HUES48 (cell line): ENCODE measurements around the gene ANKRD11.

Experiments used
- H3K27ac ChIP-seq: one replicate; pipeline ENCODE4 v1.7.0; 2013; ENCODE audit warnings: low read depth, low read length, inconsistent platforms
- H3K27me3 ChIP-seq: 2 replicates; pipeline ENCODE4 v1.6.1; 2013; ENCODE audit warnings: mild to moderate bottlenecking, low read length; ENCODE audit not compliant: control insufficient read depth, insufficient read depth
- H3K36me3 ChIP-seq: 2 replicates; pipeline ENCODE4 v1.6.1; 2013; ENCODE audit warnings: low read length; ENCODE audit not compliant: control insufficient read depth, insufficient read depth
- H3K4me1 ChIP-seq: 2 replicates; pipeline ENCODE4 v1.6.1; 2013; ENCODE audit warnings: mild to moderate bottlenecking, low read length; ENCODE audit not compliant: control insufficient read depth, insufficient read depth
- H3K4me3 ChIP-seq: 2 replicates; pipeline ENCODE4 v1.5.1; 2013; ENCODE audit warnings: mild to moderate bottlenecking, low read depth, low read length
- H3K9ac ChIP-seq: 2 replicates; pipeline ENCODE4 v1.6.1; 2013; ENCODE audit warnings: mild to moderate bottlenecking, low read depth, low read length, moderate library complexity
- H3K9me3 ChIP-seq: 2 replicates; pipeline ENCODE4 v1.6.1; 2013; ENCODE audit warnings: low read length; ENCODE audit not compliant: control insufficient read depth, insufficient read depth

The ANKRD11 gene

DNA sequence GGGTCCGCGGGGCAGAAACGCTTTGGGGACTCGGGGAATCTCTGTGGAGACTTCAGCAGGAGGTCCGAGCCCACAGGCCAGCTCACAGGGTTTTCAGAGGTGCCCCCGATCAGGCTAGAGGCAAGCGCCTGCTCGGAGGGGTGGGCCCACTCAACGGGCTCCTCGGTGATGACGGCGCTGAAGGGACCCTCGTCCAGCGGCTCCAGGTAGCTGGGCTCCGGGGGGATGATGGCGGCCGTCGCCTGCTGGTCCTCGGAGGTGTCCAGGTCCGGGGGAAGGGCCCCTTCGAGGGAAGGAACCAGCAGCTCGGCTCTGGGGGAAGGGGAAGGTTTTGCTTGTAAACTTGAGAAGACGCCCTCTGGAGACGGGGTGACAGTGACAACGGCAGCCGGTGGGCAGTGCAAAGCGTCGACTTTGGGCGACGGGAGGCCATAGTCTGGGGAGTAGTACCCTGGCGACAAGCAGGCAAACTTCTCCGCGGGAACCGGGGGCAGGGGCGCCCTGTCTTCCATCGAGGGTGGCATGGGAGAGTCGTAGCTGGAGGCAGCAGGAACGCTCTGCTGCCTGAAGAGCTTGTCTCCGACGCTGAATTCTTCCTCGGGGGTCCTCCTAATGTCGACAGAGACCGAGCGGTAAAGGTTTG lies 209.7 kb downstream of the ANKRD11 start:
- no peaks in the 10 kb centered on the region for H3K4me1 ChIP-seq
- no peak overlapping the region for H3K4me3 ChIP-seq
- H3K9me3 ChIP-seq, result no peaks in the 10 kb centered on the region
- no peak overlapping the region for H3K27ac ChIP-seq
- no peak overlapping the region for H3K9ac ChIP-seq
- no peaks in the 10 kb centered on the region for H3K27me3 ChIP-seq
- H3K36me3 ChIP-seq, result peaks cover 87% of the 10 kb centered on the region

DNA sequence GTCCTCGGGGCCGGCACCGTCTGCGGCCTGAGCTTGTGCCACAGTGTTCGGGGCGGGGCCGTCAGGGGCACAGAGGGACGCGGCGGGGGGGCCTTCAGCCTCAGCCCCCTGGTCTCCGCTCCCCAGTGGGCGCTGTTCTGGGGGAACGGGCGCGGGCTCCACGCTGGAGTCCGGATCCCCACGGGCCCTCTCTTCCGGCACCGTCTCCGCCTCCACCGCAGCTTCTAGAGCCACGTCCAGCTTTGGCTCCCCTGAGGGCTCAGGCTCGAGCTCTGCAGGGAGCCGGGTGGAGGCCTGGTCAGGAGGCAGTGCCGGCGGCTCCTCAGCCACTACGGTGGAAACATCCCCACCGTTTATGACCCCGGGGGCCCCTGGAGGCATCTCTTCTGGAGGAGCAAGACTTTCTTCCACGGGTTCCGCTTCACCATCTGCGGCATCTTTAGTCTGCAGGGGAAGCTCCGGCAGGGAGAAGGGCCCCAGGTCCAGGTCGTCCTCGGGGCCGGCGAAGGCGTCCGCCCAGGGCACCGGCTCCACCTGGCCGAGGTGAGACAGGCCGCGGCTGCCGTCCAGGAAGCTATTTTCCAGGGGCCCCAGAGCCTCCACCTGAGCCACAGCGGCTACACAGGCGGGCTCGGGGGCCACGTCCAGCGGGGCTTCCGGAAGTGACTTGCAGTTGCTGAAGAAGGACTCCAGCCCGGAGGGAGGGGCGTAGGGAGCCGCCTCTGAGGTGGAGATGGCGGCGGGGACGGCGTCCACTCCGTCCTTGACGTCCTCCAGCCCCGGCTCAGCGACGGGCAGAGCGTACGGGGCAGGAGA lies 210.5 kb downstream of the ANKRD11 start:
- H3K4me3 ChIP-seq, result no peak overlapping the region
- H3K4me1 ChIP-seq, result no peaks in the 10 kb centered on the region
- H3K27me3 ChIP-seq, result no peaks in the 10 kb centered on the region
- no peak overlapping the region for H3K27ac ChIP-seq
- H3K9ac ChIP-seq, result no peak overlapping the region
- H3K9me3 ChIP-seq, result no peaks in the 10 kb centered on the region
- peaks cover 87% of the 10 kb centered on the region for H3K36me3 ChIP-seq

DNA sequence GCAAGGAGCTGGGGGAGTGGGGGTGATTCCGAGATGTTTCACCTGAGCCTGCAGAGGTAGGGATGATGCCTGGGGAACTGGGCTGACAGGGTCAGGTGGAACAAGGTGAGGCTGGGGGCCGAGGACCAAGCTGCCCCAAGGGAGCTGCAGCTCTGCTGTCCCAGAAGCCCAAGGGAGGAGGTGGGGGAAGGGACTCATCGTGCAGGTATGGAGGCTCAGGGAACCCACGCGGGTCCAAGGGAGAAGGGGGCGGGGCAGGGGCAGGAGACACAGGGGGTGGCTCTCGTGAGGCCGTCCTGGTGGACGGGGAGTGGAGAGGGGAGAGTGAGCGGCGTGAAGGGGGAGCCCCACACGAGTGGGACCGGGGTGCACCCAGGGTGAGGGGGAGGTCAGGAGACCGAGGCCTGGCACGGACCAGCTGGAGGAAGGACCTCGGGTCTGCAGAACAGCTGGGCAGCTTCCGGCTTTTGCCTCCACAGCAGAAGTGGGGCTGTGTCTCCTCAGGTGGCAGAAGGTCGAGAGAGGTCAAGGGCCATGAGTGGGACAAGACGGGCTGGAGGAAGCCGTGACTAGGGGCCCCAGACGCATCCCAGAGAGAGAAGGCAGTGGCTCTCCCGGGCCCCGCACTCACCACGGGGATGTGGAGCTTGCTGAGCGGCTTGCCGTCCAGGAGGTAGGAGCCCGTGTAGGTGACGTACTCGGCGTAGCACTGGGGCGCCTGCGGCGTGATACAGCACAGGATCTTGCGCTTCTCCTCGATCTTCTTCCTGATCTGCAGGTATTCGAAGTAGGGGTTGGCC lies 211.7 kb downstream of the ANKRD11 start:
- Histone ChIP-seq H3K4me1 (no peaks in the 10 kb centered on the region), H3K27ac (no peak overlapping the region), H3K4me3 (no peak overlapping the region), H3K9me3 (no peaks in the 10 kb centered on the region), H3K27me3 (no peaks in the 10 kb centered on the region), H3K36me3 (peaks cover 87% of the 10 kb centered on the region), H3K9ac (no peak overlapping the region)

DNA sequence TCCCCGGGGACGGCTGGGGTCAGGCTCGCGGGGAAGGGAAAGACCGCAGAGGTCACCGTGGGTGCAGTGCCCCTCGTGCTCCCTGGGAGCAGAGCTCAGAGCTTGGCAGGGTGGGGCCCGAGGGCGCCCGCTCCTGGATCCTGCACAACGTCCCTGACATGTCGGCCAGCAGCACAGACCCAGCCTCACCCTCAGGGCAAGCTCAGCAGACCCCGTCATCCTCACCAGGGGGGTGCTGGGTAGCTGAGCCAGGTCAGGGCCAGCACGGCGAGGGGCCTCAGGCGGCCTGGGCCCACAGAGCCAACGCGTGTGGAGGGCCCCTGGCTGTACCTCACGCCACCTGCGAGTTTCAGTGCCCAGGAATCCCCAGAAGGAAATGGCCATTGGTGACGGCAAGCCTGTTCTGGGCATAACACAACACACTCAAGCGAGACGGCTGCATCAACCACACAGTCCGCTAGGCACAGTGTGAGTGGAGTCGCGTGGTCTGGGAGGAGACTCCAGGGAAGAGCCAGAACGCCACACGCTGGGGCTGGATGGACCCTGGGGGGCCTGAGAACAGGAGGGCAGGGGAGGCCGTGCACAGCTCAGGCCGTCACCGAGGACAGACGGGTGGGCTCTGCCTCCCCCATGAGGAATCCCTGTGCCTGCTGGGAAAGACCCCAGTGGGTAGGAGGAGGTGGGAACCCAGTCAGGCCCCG lies 212.6 kb downstream of the ANKRD11 start:
- Histone ChIP-seq H3K4me1 (no peaks in the 10 kb centered on the region), H3K27ac (no peak overlapping the region), H3K9ac (no peak overlapping the region), H3K4me3 (no peak overlapping the region), H3K27me3 (no peaks in the 10 kb centered on the region), H3K36me3 (peaks cover 89% of the 10 kb centered on the region), H3K9me3 (no peaks in the 10 kb centered on the region)

DNA sequence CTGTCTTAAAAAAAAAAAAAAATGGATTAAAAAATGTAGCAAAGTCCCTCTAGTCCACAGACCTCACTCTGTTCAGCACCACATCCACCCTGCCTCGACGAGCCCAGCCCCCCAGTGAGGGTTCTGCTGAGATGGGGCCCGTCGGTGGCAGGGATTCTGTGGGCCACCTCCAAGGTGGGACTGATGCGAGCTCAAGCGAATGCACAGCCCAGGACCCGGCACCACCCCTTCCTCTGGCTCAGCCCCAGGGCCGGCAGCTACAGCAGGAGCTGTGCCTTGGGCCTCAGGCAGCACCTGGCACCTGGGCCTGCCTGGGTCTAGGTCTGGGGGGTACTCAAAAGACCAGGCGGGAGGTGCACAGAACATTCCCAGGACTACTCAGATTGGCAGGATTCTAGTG lies 213.3 kb downstream of the ANKRD11 start:
- Histone ChIP-seq H3K27ac (no peak overlapping the region), H3K9ac (no peak overlapping the region), H3K36me3 (peaks cover 86% of the 10 kb centered on the region), H3K4me1 (no peaks in the 10 kb centered on the region), H3K9me3 (no peaks in the 10 kb centered on the region), H3K4me3 (no peak overlapping the region), H3K27me3 (no peaks in the 10 kb centered on the region)

DNA sequence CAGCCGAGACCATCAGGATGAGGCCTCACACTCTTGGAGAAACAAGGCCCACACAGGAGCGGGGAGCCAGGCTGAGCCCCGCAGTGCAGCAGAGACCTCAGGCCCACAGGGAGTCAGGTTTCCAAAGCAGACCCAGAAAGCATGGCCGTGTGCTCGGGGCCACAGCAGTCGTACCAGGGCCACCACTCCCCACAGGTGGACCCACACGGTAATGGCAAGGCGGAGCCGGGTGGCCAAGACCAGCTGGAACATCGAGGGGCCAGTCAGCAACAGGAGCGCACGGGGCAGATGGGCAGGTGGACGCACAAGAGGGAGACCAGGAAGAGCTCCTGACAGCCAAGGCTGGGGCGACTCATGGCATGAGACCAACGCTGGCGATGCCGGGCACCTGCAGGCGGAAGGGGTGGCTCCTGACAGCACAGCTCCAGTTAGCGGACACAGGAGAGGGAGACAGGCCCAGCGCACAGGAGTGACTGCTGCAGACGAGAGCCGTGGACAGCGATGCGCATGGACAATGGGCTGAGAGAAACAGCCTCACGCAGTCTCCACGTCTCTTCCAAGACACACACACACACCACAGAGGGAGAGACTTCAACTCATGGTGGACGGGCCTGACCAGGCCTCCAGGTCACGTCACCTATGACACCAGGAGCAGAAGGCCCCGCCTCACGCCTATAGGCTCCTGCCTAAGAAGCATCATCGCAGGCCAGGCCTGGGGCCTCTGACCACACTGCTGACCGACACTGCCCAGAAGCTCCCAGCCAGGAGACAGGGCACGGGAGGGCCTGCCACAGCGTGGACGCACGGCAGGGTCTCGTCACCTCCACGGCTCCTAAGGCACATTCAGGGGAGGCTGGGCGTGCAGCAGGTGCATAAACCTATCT lies 214.3 kb downstream of the ANKRD11 start:
- H3K9me3 ChIP-seq, result no peaks in the 10 kb centered on the region
- no peak overlapping the region for H3K9ac ChIP-seq
- H3K27ac ChIP-seq, result no peak overlapping the region
- no peaks in the 10 kb centered on the region for H3K27me3 ChIP-seq
- no peaks in the 10 kb centered on the region for H3K4me1 ChIP-seq
- peaks cover 86% of the 10 kb centered on the region for H3K36me3 ChIP-seq
- H3K4me3 ChIP-seq, result no peak overlapping the region

DNA sequence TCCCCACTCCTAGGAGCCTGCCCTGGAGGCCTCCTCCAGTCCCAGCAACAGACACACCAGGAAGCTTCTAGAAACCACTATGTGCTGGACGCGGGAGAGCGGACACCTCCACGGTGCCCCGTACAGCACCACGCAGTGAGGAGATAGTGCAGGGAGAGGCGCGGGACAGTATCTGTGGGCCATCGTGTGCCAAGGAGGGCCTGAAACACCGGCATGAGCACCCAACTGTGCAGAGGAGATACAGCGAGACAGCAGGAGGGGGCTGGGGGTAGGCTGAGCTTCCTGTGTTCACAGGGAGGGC lies 215.1 kb downstream of the ANKRD11 start:
- Histone ChIP-seq H3K4me1 (no peaks in the 10 kb centered on the region), H3K36me3 (peaks cover 87% of the 10 kb centered on the region), H3K9me3 (no peaks in the 10 kb centered on the region), H3K4me3 (no peak overlapping the region), H3K27ac (no peak overlapping the region), H3K27me3 (no peaks in the 10 kb centered on the region), H3K9ac (no peak overlapping the region)

DNA sequence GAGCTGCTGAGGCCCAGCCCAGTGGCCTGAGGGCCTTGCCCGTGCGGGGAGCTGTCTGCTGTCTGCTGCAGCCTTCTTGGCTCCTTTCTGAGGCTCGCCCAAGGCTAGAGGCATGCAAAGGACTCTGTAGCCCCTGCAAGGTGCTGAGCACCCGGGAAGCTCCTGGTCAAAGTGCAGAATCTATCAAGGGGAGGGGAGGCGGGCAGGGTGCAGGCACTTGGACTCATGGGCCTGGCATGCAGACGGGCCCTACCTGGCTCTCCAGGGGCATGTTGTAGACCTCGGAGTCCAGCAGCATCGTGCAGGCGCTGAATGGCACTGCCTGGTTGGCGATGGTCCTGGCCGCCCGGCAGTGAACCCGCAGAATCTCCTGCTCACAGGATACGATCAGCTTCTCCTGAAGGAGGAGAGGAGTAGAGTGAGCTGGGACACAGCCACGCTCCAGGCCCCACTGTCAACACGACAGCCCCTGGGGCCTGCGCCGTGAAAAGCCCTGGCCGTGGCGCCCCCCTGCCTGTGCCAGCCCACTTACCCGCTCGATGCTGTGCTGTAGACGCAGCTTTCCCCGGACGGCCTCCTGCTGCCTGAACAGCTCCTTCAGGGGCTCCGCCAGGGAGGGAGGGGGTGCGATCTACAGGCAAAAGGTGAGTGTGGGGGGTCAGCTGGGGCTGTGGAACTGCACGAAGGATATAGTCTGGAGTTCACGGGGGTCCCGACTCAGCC lies 215.6 kb downstream of the ANKRD11 start:
- no peaks in the 10 kb centered on the region for H3K4me1 ChIP-seq
- H3K27me3 ChIP-seq, result no peaks in the 10 kb centered on the region
- H3K9ac ChIP-seq, result no peak overlapping the region
- no peaks in the 10 kb centered on the region for H3K9me3 ChIP-seq
- H3K36me3 ChIP-seq, result peaks cover 87% of the 10 kb centered on the region
- H3K4me3 ChIP-seq, result no peak overlapping the region
- no peak overlapping the region for H3K27ac ChIP-seq

DNA sequence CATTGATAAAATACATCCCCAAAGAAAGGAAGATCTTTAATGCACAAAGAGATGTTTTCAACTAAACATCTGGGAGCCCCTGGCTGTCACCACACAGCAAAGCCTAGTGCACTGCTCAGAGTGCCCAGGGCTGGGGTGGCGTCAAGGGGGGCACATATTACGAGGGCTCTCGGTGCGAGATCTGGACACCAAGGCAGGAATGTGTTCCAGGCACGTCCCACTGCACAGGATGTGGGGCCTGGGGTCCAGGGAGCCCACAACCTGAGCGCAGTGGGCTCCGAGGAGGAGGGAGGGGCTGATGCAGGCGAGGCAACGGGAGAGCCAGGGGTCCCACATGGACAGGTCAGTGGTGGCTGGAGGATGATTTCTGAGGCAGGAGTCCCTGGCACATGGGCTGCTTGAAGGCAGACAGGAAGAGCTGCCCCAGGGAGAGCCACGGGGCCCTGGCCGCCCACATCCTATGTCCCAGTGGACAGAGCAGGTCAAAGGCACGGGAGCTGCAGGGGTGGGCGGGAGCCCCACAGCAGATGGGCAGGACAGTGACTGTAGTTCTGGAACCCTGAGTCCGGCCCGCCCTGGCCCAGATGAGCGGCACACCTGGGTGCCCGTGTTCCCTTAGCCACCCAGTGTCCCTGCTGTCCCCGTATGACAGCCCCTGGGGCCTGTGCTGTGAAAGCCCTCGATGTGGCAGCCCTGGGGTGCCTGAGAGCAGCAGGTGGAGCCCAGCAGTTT lies 216.5 kb downstream of the ANKRD11 start:
- Histone ChIP-seq H3K4me3 (no peak overlapping the region), H3K4me1 (no peaks in the 10 kb centered on the region), H3K27me3 (no peaks in the 10 kb centered on the region), H3K27ac (no peak overlapping the region), H3K9me3 (no peaks in the 10 kb centered on the region), H3K36me3 (peaks cover 93% of the 10 kb centered on the region), H3K9ac (no peak overlapping the region)
